SH-SY5Y (cell line): ENCODE results near the gene MCM6.

Experiments used
- GATA2 ChIP-seq: IDR thresholded peaks from 2 replicates; pipeline ENCODE4 v1.6.1; 2011; ENCODE audit warnings: mild to moderate bottlenecking, low read depth, low read length
- GATA3 ChIP-seq: IDR thresholded peaks from 2 replicates; pipeline ENCODE4 v1.6.1; 2011; ENCODE audit warnings: low read depth, mild to moderate bottlenecking, low read length, moderate library complexity

The MCM6 gene

GRCh38 chr2:135885709-135886108 is 9.5 kb upstream of the MCM6 start:
- TF ChIP-seq GATA2 (no peak), GATA3 (no peak)

DNA sequence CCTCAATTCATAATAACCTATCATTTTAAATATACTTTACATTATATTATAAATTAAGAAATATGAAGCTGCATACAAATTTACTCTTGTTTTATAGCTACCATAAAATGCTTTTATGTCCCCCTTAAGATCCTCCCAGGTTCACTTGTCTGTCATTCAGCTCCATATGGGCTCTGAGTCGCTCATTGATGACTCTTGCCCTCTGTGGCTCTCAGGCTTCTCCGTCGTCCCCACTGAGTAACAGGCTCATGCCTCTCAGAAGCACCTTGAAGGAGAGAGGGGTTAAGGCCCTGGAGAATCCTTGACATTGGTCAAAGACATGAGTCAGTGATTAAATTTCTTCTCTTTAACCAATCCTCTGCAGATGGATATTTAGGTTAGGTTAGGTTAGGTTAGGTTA is 6.2 kb upstream of the MCM6 start:
- TF ChIP-seq GATA2 (no peak), GATA3 (no peak)

DNA sequence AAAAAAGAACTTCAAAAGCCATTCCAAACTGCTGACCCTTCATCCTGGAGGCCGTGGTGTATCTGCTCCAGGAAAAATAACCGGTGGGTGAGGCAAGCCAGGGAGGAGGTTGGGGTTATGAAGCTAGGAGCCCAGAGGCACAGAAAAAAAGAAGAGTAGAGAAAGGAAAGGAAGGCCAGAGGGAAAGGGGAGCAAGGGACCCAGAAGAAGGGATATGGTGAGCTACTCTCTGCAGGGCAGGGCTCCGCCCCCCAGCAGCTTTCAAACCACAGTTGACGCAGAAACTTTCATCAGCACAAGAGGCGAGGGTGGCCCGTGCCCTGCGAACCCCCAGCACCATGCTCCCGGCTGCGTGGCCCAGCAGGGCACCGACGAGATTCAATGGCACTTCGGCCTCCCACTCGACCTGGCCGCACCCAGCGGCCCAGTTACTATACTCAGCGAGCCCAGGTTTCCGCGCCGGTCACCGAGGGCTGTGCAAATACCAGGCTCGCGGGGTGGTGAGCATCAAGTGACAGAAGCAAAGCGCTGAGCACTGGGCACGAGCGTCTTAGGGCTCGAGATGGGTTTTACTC is 665 bp downstream of the MCM6 start:
- TF ChIP-seq GATA3 (no peak), GATA2 (no peak)

DNA sequence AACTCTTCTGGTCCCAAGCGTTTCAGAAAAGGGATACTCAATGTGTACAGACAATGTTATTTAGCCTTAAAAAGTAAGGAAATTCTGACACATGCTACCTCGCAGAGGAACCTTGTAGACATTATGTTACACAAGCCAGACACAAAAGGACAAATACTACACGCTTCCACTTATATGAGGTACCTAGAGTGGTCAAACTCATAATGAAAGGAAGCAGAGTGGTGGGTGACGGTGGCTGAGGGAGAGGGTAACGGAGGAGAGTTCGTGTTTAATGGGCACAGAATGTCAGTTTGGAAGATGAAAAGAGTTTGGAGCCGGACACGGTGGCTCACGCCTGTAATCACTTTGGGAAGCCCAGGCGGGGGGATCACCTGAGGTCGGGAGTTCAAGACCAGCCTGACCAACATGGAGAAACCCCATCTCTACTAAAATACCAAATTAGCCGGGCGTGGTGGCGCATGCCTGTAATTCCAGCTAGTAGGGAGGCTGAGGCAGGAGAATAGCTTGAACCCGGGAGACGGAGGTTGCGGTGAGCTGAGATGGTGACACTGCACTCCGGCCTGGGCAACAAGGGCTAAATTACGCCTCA is 1.4 kb downstream of the MCM6 start:
- no peak for TF ChIP-seq GATA2
- no peak for TF ChIP-seq GATA3

GRCh38 chr2:135870571-135870970 is 5.7 kb downstream of the MCM6 start:
- TF ChIP-seq GATA2, result no peak

DNA sequence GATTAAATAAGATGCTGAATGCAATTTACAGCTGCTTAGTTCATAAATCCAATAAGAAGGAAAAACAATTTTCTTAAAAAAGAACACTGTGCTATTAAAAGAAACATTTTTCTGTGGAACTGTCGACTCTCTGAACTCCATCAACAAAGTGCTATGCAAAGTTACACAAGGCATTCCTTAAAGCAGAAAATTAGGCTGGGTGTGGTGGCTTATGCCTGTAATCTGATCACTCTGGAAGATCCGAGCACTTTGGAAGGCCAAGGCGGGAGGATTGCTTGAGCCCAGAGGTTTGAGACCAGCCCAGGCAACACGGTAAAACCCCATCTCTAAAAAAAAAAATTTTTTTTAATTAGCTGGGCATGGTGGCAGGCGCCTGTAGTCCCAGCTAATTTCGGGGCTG is 13.0 kb downstream of the MCM6 start:
- TF ChIP-seq GATA3, result no peak
- TF ChIP-seq GATA2, result no peak

GRCh38 chr2:135862718-135863117 is 13.5 kb downstream of the MCM6 start:
- TF ChIP-seq GATA3, result no peak
- no peak for TF ChIP-seq GATA2

DNA sequence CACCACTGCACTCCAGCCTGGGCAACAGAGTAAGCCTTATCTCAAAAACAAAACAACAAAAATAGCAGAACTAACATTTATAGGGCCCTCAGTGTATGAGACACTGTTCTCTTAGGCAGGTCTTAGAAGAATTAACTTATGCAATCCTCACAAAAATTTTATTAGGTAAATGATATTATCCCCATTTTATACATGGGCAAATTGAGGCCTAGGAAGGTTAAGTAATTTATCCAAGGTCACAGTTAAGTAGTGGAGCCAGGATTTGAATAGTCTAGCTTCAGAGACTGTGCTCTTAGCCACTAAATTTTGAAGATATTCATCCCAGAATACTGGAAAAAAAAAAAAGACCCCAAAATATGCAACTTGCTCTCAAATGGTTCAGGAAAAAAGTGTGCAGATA is 22.8 kb downstream of the MCM6 start:
- TF ChIP-seq GATA2 (no peak), GATA3 (no peak)

GRCh38 chr2:135851858-135852257 is 24.4 kb downstream of the MCM6 start:
- TF ChIP-seq GATA2 (no peak), GATA3 (no peak)

GRCh38 chr2:135850892-135851668 is 25.2 kb downstream of the MCM6 start:
- TF ChIP-seq GATA3 (no peak), GATA2 (no peak)

- no peak for TF ChIP-seq GATA3
- TF ChIP-seq GATA2, result no peak
Measured at GRCh38 chr2:135849087-135849486, 27.2 kb downstream of the MCM6 start.

- TF ChIP-seq GATA3, result no peak
- no peak for TF ChIP-seq GATA2
Measured at GRCh38 chr2:135845997-135846396, 30.2 kb downstream of the MCM6 start.

DNA sequence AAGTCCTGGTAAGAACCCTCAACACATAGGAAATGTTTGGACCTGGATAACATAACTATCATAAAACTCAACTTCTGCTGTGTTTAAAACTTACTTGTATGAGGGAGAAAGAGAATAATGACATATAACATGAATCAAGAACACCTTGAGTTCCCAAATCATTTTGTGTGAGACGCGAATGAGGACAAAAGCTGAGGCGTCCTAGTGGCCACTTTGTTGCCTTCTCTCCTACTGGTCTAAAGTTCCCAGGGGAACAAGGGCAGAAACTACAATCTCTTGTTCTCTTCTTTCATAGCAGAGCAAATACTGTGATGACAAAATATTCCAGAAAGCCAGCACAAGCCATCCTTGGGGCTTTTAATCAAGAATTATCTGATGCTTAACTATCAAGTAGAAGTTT is 31.0 kb downstream of the MCM6 start:
- TF ChIP-seq GATA2, result no peak
- TF ChIP-seq GATA3, result no peak

DNA sequence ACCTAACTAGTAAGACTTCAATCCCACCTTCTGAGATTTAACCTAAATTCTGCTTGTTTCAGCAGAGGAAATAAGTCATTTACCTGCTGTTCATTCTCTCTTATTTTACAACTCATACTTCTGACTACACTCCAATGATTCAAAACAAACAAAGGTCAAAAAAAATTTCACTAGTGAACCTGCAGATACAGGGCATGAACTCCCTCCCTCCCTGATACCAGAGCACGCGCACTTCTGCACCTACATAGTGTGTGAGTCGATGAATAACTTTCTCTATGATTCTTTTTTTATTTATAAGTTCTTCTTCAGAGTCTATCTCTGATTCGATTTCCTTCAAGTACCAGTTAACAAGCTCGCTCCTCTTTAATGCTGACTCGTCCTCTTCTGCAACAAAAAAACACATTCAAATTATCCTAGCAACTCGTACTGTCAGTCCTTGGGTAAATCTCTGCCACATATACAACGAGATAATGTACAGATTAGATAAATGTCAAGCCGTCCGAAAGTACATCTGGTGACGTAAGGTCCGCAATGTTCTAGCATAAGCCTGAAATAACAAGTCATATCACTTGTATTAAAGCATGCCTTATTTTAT is 31.8 kb downstream of the MCM6 start:
- TF ChIP-seq GATA3 (no peak), GATA2 (no peak)

GRCh38 chr2:135843671-135844070 is 32.6 kb downstream of the MCM6 start:
- TF ChIP-seq GATA2, result no peak
- TF ChIP-seq GATA3, result no peak

- TF ChIP-seq GATA2 (no peak), GATA3 (no peak)
Measured at GRCh38 chr2:135840601-135841000, 35.6 kb downstream of the MCM6 start.
